ENCODE measurements around the gene RSPO3.

RSPO3 gene

DNA sequence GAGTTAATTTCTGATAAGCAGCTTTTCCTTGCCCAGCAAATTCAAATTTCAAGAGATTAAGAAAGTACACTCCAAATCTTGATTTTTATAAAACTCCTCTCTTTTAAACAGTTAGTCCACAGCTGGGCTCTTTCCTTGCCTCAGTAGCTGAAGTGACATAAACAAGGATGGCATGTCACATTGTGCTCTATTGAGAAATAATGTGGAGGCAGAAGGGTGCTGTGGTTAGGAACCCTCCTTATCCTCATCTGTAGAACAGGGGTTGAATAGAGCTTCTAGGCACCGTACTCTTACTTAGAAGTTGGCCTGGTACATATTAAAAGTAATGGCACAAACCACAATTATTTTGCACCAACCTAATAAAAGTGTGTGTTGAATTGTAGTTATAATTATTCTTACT lies 70.3 kb downstream of the RSPO3 start:
- H3K9me3 ChIP-seq (ENCODE audit: control insufficient read depth, low read length): no peaks in the 10 kb centered on the region
- peak; percentile 33 for DNase-seq (ENCODE audit: low read depth)
- peaks cover 45% of the 10 kb centered on the region for H3K4me1 ChIP-seq (ENCODE audit: control insufficient read depth, insufficient read depth, low read length)
- H3K36me3 ChIP-seq (ENCODE audit: control insufficient read depth, insufficient read depth, low read length, severe bottlenecking): no peaks in the 10 kb centered on the region
- no peaks in the 10 kb centered on the region for H3K27me3 ChIP-seq (replicated peaks; ENCODE audit: control insufficient read depth, insufficient read depth, low read length)
- H3K4me3 ChIP-seq (ENCODE audit: low read length): no peak overlapping the region
- no peak overlapping the region for H3K9ac ChIP-seq (ENCODE audit: low read length)

DNA sequence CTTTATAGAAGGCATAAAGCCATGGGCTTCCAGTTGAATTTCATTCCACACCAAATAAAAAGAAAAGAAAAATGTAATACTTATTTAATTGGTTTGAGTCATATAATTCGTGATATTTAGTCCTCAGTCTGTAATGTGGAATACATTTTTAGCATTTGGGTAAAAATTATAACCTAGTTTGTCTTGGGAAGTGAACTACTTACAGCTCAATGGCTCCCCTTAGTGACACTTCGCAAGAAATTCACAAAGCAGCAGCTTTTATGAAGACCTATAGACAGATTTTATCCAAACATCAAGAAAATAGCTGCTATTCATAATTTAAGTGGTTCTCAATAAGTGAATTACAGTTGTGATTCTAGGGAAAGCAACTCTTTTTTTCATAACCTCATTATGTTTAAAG lies 72.1 kb downstream of the RSPO3 start:
- H3K4me1 ChIP-seq (ENCODE audit: control insufficient read depth, insufficient read depth, low read length): peaks cover 39% of the 10 kb centered on the region
- H3K4me3 ChIP-seq (ENCODE audit: low read length): no peak overlapping the region
- no peaks in the 10 kb centered on the region for H3K9me3 ChIP-seq (ENCODE audit: control insufficient read depth, low read length)
- H3K9ac ChIP-seq (ENCODE audit: low read length): no peak overlapping the region
- no peaks in the 10 kb centered on the region for H3K27me3 ChIP-seq (replicated peaks; ENCODE audit: control insufficient read depth, insufficient read depth, low read length)
- peak; percentile 82 for DNase-seq (ENCODE audit: low read depth)
- H3K36me3 ChIP-seq (ENCODE audit: control insufficient read depth, insufficient read depth, low read length, severe bottlenecking): no peaks in the 10 kb centered on the region

DNA sequence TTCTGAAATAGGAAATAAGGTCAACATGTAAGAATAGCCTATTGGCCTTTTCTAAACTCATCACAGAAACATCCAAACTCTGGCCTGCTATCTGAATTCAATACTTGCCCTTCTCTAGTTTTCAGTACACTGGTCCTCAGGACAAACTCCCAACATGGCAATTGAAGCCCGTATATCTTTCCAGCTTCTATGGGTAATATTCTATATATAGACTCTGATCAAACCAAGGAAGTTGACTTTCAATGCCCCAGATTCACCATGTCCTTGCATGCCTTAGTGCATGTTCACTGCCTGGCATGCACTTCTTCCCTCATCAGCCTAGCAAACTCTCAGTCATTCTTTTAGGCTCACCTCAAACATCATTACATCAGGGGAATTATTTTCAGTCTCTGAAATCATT lies 73.2 kb downstream of the RSPO3 start:
- Histone ChIP-seq H3K27me3 (replicated peaks; ENCODE audit: control insufficient read depth, insufficient read depth, low read length) (no peaks in the 10 kb centered on the region), H3K9ac (ENCODE audit: low read length) (peak overlapping the region; percentile 56), H3K9me3 (ENCODE audit: control insufficient read depth, low read length) (no peaks in the 10 kb centered on the region), H3K36me3 (ENCODE audit: control insufficient read depth, insufficient read depth, low read length, severe bottlenecking) (no peaks in the 10 kb centered on the region), H3K4me3 (ENCODE audit: low read length) (no peak overlapping the region), H3K4me1 (ENCODE audit: control insufficient read depth, insufficient read depth, low read length) (peaks cover 33% of the 10 kb centered on the region)
- peak; percentile 63 for DNase-seq (ENCODE audit: low read depth)

- Histone ChIP-seq H3K9ac (ENCODE audit: low read length) (peak overlapping the region; percentile 56), H3K36me3 (ENCODE audit: control insufficient read depth, insufficient read depth, low read length, severe bottlenecking) (no peaks in the 10 kb centered on the region), H3K4me1 (ENCODE audit: control insufficient read depth, insufficient read depth, low read length) (peaks cover 36% of the 10 kb centered on the region), H3K9me3 (ENCODE audit: control insufficient read depth, low read length) (no peaks in the 10 kb centered on the region), H3K27me3 (replicated peaks; ENCODE audit: control insufficient read depth, insufficient read depth, low read length) (no peaks in the 10 kb centered on the region), H3K4me3 (ENCODE audit: low read length) (peak overlapping the region; percentile 10)
- peak; percentile 87 for DNase-seq (ENCODE audit: low read depth)
Measured at GRCh38 chr6:127192911-127193541, 74.6 kb downstream of the RSPO3 start.

DNA sequence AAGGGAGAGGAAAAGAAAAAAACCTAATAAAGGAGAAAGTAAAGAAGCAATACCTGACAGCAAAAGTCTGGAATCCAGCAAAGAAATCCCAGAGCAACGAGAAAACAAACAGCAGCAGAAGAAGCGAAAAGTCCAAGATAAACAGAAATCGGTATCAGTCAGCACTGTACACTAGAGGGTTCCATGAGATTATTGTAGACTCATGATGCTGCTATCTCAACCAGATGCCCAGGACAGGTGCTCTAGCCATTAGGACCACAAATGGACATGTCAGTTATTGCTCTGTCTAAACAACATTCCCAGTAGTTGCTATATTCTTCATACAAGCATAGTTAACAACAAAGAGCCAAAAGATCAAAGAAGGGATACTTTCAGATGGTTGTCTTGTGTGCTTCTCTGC lies 77.4 kb downstream of the RSPO3 start:
- Histone ChIP-seq H3K4me3 (ENCODE audit: low read length) (no peak overlapping the region), H3K27me3 (replicated peaks; ENCODE audit: control insufficient read depth, insufficient read depth, low read length) (no peaks in the 10 kb centered on the region), H3K9ac (ENCODE audit: low read length) (no peak overlapping the region), H3K36me3 (ENCODE audit: control insufficient read depth, insufficient read depth, low read length, severe bottlenecking) (no peaks in the 10 kb centered on the region), H3K4me1 (ENCODE audit: control insufficient read depth, insufficient read depth, low read length) (peaks cover 56% of the 10 kb centered on the region), H3K9me3 (ENCODE audit: control insufficient read depth, low read length) (no peaks in the 10 kb centered on the region)
- DNase-seq (ENCODE audit: low read depth): no peak

DNA sequence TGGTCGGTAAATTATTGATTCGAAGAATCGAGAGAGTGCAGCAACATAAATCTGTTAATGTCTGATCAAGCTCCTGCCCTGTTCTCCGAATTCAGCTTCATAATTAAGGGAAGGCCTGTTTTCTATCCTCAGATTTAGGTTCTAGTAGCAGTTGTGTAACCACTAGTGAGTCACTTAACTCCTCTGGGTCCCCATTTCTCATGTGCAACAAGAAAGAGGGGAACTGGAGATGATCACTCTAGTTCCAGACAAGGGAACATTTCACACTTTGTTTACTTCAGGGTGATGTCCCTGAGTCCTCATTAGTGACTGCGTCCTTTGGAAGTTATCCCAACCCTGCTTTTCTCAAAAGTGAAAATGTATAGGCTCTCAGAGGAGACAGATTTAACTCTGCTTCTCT lies 80.1 kb downstream of the RSPO3 start:
- Histone ChIP-seq H3K4me3 (ENCODE audit: low read length) (peak overlapping the region; percentile 37), H3K36me3 (ENCODE audit: control insufficient read depth, insufficient read depth, low read length, severe bottlenecking) (no peaks in the 10 kb centered on the region), H3K27me3 (replicated peaks; ENCODE audit: control insufficient read depth, insufficient read depth, low read length) (no peaks in the 10 kb centered on the region), H3K9ac (ENCODE audit: low read length) (peak overlapping the region; percentile 56), H3K4me1 (ENCODE audit: control insufficient read depth, insufficient read depth, low read length) (peaks cover 51% of the 10 kb centered on the region), H3K9me3 (ENCODE audit: control insufficient read depth, low read length) (no peaks in the 10 kb centered on the region)
- peak; percentile 75 for DNase-seq (ENCODE audit: low read depth)

DNA sequence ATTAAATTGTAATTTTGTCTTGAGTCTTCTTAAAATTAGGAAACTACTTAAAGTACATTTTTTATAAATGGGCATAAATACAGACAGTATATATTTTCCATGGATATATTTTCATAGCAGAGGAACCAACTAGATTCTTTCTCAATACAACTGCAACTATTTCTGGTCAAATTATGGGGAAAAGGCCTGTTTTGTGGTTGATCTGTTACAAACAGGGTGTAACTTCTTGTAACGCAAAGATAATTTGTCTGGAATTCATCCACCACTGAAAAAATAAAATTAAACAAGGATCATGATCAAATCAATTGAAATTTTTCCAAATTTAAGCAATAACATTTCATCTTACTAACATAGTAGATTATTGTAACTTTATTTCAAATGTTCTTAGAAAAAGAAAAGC lies 81.0 kb downstream of the RSPO3 start:
- Histone ChIP-seq H3K36me3 (ENCODE audit: control insufficient read depth, insufficient read depth, low read length, severe bottlenecking) (no peaks in the 10 kb centered on the region), H3K27me3 (replicated peaks; ENCODE audit: control insufficient read depth, insufficient read depth, low read length) (no peaks in the 10 kb centered on the region), H3K4me1 (ENCODE audit: control insufficient read depth, insufficient read depth, low read length) (peaks cover 49% of the 10 kb centered on the region), H3K4me3 (ENCODE audit: low read length) (peak overlapping the region; percentile 29), H3K9ac (ENCODE audit: low read length) (peak overlapping the region; percentile 56), H3K9me3 (ENCODE audit: control insufficient read depth, low read length) (no peaks in the 10 kb centered on the region)
- no peak for DNase-seq (ENCODE audit: low read depth)

- Histone ChIP-seq H3K4me3 (ENCODE audit: low read length) (peak overlapping the region; percentile 29), H3K27me3 (replicated peaks; ENCODE audit: control insufficient read depth, insufficient read depth, low read length) (no peaks in the 10 kb centered on the region), H3K36me3 (ENCODE audit: control insufficient read depth, insufficient read depth, low read length, severe bottlenecking) (no peaks in the 10 kb centered on the region), H3K9me3 (ENCODE audit: control insufficient read depth, low read length) (no peaks in the 10 kb centered on the region), H3K4me1 (ENCODE audit: control insufficient read depth, insufficient read depth, low read length) (peaks cover 49% of the 10 kb centered on the region), H3K9ac (ENCODE audit: low read length) (peak overlapping the region; percentile 11)
- no peak for DNase-seq (ENCODE audit: low read depth)
Measured at GRCh38 chr6:127200114-127200513, 81.6 kb downstream of the RSPO3 start.

DNA sequence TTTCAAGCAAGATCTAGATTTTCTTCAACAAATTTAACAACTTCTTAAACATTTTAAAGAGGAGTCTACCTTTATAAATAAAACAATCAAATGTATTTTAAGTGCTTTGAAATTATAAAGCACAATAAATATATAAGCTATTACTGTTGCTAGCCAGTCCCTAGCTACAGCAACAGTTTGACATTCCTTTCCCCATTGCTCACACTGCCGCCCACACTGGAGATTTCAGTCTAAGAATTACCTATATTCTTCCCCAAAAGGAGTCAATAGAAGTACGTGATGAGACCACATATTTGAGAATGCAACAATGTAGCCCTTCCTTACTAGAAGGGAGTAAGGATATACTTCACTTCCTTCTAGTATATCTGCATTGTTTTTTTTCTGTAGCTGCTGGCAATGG lies 82.8 kb downstream of the RSPO3 start:
- H3K27me3 ChIP-seq (replicated peaks; ENCODE audit: control insufficient read depth, insufficient read depth, low read length): no peaks in the 10 kb centered on the region
- peak; percentile 74 for DNase-seq (ENCODE audit: low read depth)

DNA sequence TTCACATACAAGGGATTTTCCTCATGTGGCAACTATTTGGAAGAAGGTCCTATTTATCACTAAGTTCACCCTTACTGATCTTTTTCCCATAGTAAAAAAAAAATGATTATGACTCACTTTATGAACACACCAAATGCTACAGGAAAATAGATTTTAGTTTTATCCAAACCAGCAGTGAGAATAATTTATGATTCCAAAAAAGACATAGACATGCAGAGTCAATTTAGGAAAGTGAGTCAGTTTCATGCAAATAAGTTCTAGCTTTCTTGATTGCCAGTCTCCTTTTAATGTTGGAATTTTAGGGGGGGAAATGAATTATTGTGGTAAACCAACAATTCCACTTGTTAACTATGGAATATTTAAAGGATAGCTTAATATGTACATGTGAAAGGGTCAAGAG lies 84.2 kb downstream of the RSPO3 start:
- no peaks in the 10 kb centered on the region for H3K36me3 ChIP-seq (ENCODE audit: control insufficient read depth, insufficient read depth, low read length, severe bottlenecking)
- H3K9ac ChIP-seq (ENCODE audit: low read length): no peak overlapping the region

More for the DNA sequence above, 82.8 kb downstream of the RSPO3 start:
- H3K36me3 ChIP-seq (ENCODE audit: control insufficient read depth, insufficient read depth, low read length, severe bottlenecking): no peaks in the 10 kb centered on the region
- H3K4me3 ChIP-seq (ENCODE audit: low read length): no peak overlapping the region
- H3K9me3 ChIP-seq (ENCODE audit: control insufficient read depth, low read length): no peaks in the 10 kb centered on the region
- no peak overlapping the region for H3K9ac ChIP-seq (ENCODE audit: low read length)
- peaks cover 49% of the 10 kb centered on the region for H3K4me1 ChIP-seq (ENCODE audit: control insufficient read depth, insufficient read depth, low read length)

GRCh38 chr6:127204281-127204680 lies 85.8 kb downstream of the RSPO3 start:
- no peaks in the 10 kb centered on the region for H3K36me3 ChIP-seq (ENCODE audit: control insufficient read depth, insufficient read depth, low read length, severe bottlenecking)
- no peak for DNase-seq (ENCODE audit: low read depth)
- H3K27me3 ChIP-seq (replicated peaks; ENCODE audit: control insufficient read depth, insufficient read depth, low read length): no peaks in the 10 kb centered on the region
- no peak overlapping the region for H3K9ac ChIP-seq (ENCODE audit: low read length)
- H3K9me3 ChIP-seq (ENCODE audit: control insufficient read depth, low read length): no peaks in the 10 kb centered on the region
- H3K4me1 ChIP-seq (ENCODE audit: control insufficient read depth, insufficient read depth, low read length): peaks cover 44% of the 10 kb centered on the region
- no peak overlapping the region for H3K4me3 ChIP-seq (ENCODE audit: low read length)

More for the DNA sequence above, 84.2 kb downstream of the RSPO3 start:
- H3K9me3 ChIP-seq (ENCODE audit: control insufficient read depth, low read length): no peaks in the 10 kb centered on the region
- no peak for DNase-seq (ENCODE audit: low read depth)
- peaks cover 59% of the 10 kb centered on the region for H3K4me1 ChIP-seq (ENCODE audit: control insufficient read depth, insufficient read depth, low read length)
- no peak overlapping the region for H3K4me3 ChIP-seq (ENCODE audit: low read length)
- no peaks in the 10 kb centered on the region for H3K27me3 ChIP-seq (replicated peaks; ENCODE audit: control insufficient read depth, insufficient read depth, low read length)

DNA sequence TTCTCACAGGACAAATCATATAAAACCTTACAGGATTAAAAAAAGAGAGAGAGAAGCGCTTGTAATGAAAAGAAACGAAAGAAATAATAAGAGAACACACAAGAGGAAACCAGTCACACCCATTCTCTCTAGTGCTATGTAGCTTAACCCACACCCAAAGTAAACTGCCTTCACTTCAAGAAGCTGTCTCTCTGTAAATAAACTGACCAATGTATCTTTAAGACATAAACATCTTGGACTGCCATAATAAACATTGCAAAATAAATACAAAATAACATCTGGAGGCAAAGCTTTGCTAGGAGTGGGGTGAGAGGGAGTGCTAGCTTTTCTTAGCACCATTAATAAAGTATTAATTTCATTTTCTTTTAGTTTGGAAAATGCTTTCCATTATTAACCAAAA lies 86.6 kb downstream of the RSPO3 start:
- H3K27me3 ChIP-seq (replicated peaks; ENCODE audit: control insufficient read depth, insufficient read depth, low read length): no peaks in the 10 kb centered on the region
- no peak overlapping the region for H3K4me3 ChIP-seq (ENCODE audit: low read length)
- no peaks in the 10 kb centered on the region for H3K36me3 ChIP-seq (ENCODE audit: control insufficient read depth, insufficient read depth, low read length, severe bottlenecking)
- no peak overlapping the region for H3K9ac ChIP-seq (ENCODE audit: low read length)
- DNase-seq (ENCODE audit: low read depth): no peak
- H3K4me1 ChIP-seq (ENCODE audit: control insufficient read depth, insufficient read depth, low read length): peaks cover 37% of the 10 kb centered on the region
- no peaks in the 10 kb centered on the region for H3K9me3 ChIP-seq (ENCODE audit: control insufficient read depth, low read length)

All from adipocyte (in vitro differentiated cells).